HepG2 (cell line): ENCODE data around the gene P4HB. TPM values are rescaled to one million over a fixed set of nuclear protein-coding genes. Genes with fewer than 3 reads are reported as not detected.

Source experiments
- AFF4 ChIP-seq: sonication (generic); formaldehyde crosslinking; IDR thresholded peaks from 2 replicates; pipeline ENCODE4 v1.4.0; 2020; ENCODE audit warnings: missing genetic modification reagents
- ATRX ChIP-seq: sonication (generic); formaldehyde crosslinking; IDR thresholded peaks from 2 replicates; pipeline ENCODE4 v1.4.0; 2020; ENCODE audit warnings: missing genetic modification reagents, borderline replicate concordance
- EHMT2 ChIP-seq: fragments of 200-600 bp; sonication (generic); IDR thresholded peaks from 2 replicates; pipeline ENCODE4 v1.7.0; 2017; ENCODE audit warnings: antibody characterized with exemption, low read depth, low read length, borderline replicate concordance
- FIP1L1 ChIP-seq: fragments of 200-400 bp; formaldehyde crosslinking; IDR thresholded peaks from 2 replicates; pipeline ENCODE4 v1.6.1; 2018; ENCODE audit warnings: low read depth, mild to moderate bottlenecking, low read length, moderate library complexity, borderline replicate concordance; ENCODE audit not compliant: insufficient read depth
- MED13 ChIP-seq: sonication (generic); formaldehyde crosslinking; IDR thresholded peaks from 2 replicates; pipeline ENCODE4 v1.5.0; 2020; ENCODE audit warnings: missing genetic modification reagents
- MXI1 ChIP-seq: IDR thresholded peaks from 3 replicates; pipeline ENCODE4 v1.6.1; 2012; ENCODE audit warnings: low read depth, low read length, inconsistent platforms, borderline replicate concordance
- NCOA2 ChIP-seq: sonication (generic); formaldehyde crosslinking; IDR thresholded peaks from 2 replicates; pipeline ENCODE4 v1.8.0; 2022; ENCODE audit warnings: inconsistent platforms
- RARA ChIP-seq: IDR thresholded peaks from 2 replicates; pipeline ENCODE4 v1.6.1; 2016; ENCODE audit warnings: missing genetic modification reagents, missing compliant biosample characterization
- SALL1 ChIP-seq: sonication (generic); formaldehyde crosslinking; IDR thresholded peaks from 2 replicates; pipeline ENCODE4 v1.8.0; 2022; ENCODE audit warnings: mild to moderate bottlenecking, missing genetic modification reagents
- SAP130 ChIP-seq: IDR thresholded peaks from 2 replicates; pipeline ENCODE4 v1.6.1; 2016; ENCODE audit warnings: low read depth
- SMAD1 ChIP-seq: sonication (generic); formaldehyde crosslinking; IDR thresholded peaks from 2 replicates; pipeline ENCODE4 v1.4.0; 2020; ENCODE audit warnings: missing genetic modification reagents, low read depth, mild to moderate bottlenecking, borderline replicate concordance
- SMYD3 ChIP-seq: sonication (generic); formaldehyde crosslinking; IDR thresholded peaks from 2 replicates; pipeline ENCODE4 v1.8.1; 2023; ENCODE audit warnings: mild to moderate bottlenecking, missing genetic modification reagents
- SP140L ChIP-seq: sonication (generic); formaldehyde crosslinking; IDR thresholded peaks from 2 replicates; pipeline ENCODE4 v1.4.0; 2020; ENCODE audit warnings: missing genetic modification reagents, borderline replicate concordance
- TGIF2 ChIP-seq: IDR thresholded peaks from 2 replicates; pipeline ENCODE4 v1.6.1; 2016; ENCODE audit warnings: control low read depth, missing compliant biosample characterization
- ZNF224 ChIP-seq: sonication (generic); formaldehyde crosslinking; IDR thresholded peaks from 2 replicates; pipeline ENCODE4 v1.5.0; 2020; ENCODE audit warnings: mild to moderate bottlenecking, missing genetic modification reagents
- ZNF275 ChIP-seq: sonication (generic); formaldehyde crosslinking; IDR thresholded peaks from 2 replicates; pipeline ENCODE4 v1.8.0; 2022; ENCODE audit warnings: missing genetic modification reagents, mild to moderate bottlenecking, inconsistent platforms, borderline replicate concordance
- ZNF335 ChIP-seq: sonication (generic); formaldehyde crosslinking; IDR thresholded peaks from 2 replicates; pipeline ENCODE4 v1.4.0; 2020; ENCODE audit warnings: missing genetic modification reagents
- ZNF709 ChIP-seq: sonication (generic); formaldehyde crosslinking; IDR thresholded peaks from 2 replicates; pipeline ENCODE4 v1.5.0; 2020; ENCODE audit warnings: mild to moderate bottlenecking, missing genetic modification reagents
- ZNF781 ChIP-seq: sonication (generic); formaldehyde crosslinking; IDR thresholded peaks from 2 replicates; pipeline ENCODE4 v1.5.1; 2020; ENCODE audit warnings: borderline replicate concordance, mild to moderate bottlenecking, missing genetic modification reagents; ENCODE audit errors: not compliant biosample characterization
- ZSCAN20 ChIP-seq: sonication (generic); formaldehyde crosslinking; IDR thresholded peaks from 2 replicates; pipeline ENCODE4 v1.4.0; 2020; ENCODE audit warnings: missing genetic modification reagents, mild to moderate bottlenecking, borderline replicate concordance
- polyA plus RNA-seq, 8 experiments: library from polyadenylated mRNA; depleted of rRNA in 3 of 8; stranded (reverse) in 7 of 8; unstranded in 1 of 8; fragments of >200 nt; fragmentation: Illumina TruSeq in 4 of 8; extraction: Trizol in 4 of 8; gene quantifications; 2 replicates each; pipeline versions ENCODE4 v1.2.1 to v1.2.3, GENCODE V29; 2011 to 2016; ENCODE audit warnings: low read depth in 4 of 8, missing spikeins in 1 of 8, mixed read lengths in 1 of 8; ENCODE audit not compliant: insufficient read depth in 1 of 8
- total RNA-seq, 5 experiments: library from RNA; depleted of rRNA; stranded (reverse); fragments of >200 nt; fragmentation: Illumina TruSeq; extraction: Trizol; gene quantifications; 2 replicates each; pipeline ENCODE4 v1.2.3, GENCODE V29; 2016; ENCODE audit warnings: low read depth in 1 of 5
- TF ChIP-seq, protein P1 (sequence below): conservative IDR thresholded peaks from 2 replicates; pipeline ENCODE4 v1.6.1; 2018; ENCODE audit warnings: missing genetic modification reagents
- TF ChIP-seq, protein P2 (sequence below): sonication (generic); formaldehyde crosslinking; conservative IDR thresholded peaks from 2 replicates; pipeline ENCODE4 v1.8.0; 2022; ENCODE audit warnings: missing genetic modification reagents

Gene P4HB
- total and polyA plus RNA-seq, 2 of the 13 experiments (the other 11 are each of a cell fraction or from before 2014, with no cell fraction given): 185 to 782 TPM

DNA sequence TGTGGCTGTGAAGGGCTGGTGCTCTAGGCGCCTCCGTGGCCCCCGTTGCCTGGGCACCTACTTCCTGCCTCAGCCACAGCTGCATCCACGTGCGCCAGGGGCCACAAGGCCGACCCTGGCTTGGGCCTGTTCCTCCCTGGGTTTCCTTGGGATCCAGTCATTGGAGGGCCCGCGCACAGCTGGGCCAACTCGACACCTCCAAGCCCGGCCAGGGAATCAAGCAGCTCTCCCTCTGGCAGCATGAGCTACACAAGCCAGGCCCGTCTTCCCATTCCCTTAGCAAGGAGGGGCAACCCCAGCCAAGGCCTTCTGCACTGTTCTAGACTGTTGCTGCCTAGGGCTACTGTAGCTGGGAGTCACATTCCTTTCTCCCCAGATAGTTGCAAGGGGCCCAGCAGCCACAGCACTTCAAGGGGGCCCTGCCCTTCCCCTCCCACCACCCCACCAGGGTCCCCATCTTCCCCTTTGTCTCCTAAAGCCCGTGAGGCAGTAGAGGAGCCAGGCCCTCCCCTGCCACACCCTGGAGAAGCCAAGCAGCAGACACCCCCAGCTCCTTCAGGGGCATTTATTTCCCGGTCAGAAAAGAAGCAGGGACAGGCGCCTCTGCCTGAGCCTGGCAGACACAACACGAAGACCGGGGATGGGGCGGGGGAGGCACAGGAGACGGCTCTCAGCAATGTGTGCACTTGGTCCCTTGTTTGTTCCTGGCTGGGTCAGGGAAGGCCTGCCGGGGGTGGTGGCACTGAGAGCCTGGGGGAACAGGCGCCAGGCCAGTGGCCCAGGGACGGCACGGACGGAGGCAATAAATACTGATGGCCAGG is 7.0 kb upstream of the P4HB start (continued):
- TF ChIP-seq ZSCAN20 (CRISPR knock-in tag) (peak; percentile 53; the same call in 1 of the 2 replicates), ATRX (CRISPR knock-in tag) (no peak), ZNF781 (CRISPR knock-in tag) (no peak), ZNF335 (CRISPR knock-in tag) (no peak), MXI1 (no peak), AFF4 (CRISPR knock-in tag) (peak; percentile 28), SAP130 (CRISPR knock-in tag) (no peak), MED13 (CRISPR knock-in tag) (0 out of 2 replicates have a peak, but pooled peaks have one; percentile 47), SALL1 (peak; percentile 41), TGIF2 (CRISPR knock-in tag) (0 out of 2 replicates have a peak, but pooled peaks have one; percentile 17), ZNF275 (CRISPR knock-in tag) (no peak), EHMT2 (no peak), SMAD1 (CRISPR knock-in tag) (peak; percentile 75; the same call in 1 of the 2 replicates), FIP1L1 (peak; percentile 87), SP140L (CRISPR knock-in tag) (no peak), NCOA2 (CRISPR knock-in tag) (no peak), ZNF709 (CRISPR knock-in tag) (no peak; the same call in 1 of the 2 replicates), SMYD3 (CRISPR knock-in tag) (peak; percentile 48; the same call in 1 of the 2 replicates), ZNF224 (CRISPR knock-in tag) (no peak), RARA (CRISPR knock-in tag) (no peak; the same call in 1 of the 2 replicates)
- TF ChIP-seq, protein P1, sequence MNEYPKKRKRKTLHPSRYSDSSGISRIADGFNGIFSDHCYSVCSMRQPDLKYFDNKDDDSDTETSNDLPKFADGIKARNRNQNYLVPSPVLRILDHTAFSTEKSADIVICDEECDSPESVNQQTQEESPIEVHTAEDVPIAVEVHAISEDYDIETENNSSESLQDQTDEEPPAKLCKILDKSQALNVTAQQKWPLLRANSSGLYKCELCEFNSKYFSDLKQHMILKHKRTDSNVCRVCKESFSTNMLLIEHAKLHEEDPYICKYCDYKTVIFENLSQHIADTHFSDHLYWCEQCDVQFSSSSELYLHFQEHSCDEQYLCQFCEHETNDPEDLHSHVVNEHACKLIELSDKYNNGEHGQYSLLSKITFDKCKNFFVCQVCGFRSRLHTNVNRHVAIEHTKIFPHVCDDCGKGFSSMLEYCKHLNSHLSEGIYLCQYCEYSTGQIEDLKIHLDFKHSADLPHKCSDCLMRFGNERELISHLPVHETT (CRISPR knock-in tag): no peak
- TF ChIP-seq, protein P2, sequence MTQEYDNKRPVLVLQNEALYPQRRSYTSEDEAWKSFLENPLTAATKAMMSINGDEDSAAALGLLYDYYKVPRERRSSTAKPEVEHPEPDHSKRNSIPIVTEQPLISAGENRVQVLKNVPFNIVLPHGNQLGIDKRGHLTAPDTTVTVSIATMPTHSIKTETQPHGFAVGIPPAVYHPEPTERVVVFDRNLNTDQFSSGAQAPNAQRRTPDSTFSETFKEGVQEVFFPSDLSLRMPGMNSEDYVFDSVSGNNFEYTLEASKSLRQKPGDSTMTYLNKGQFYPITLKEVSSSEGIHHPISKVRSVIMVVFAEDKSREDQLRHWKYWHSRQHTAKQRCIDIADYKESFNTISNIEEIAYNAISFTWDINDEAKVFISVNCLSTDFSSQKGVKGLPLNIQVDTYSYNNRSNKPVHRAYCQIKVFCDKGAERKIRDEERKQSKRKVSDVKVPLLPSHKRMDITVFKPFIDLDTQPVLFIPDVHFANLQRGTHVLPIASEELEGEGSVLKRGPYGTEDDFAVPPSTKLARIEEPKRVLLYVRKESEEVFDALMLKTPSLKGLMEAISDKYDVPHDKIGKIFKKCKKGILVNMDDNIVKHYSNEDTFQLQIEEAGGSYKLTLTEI: no peak
